Trophoblast cell (in vitro differentiated cells and primary cell): ENCODE data around the gene TRIM24.

Experiments used
- DNase-seq, 2 donors: peaks; one replicate each; pipeline ENCODE4 v3.0.0-alpha.2; 2016
- H2AFZ ChIP-seq: 2 replicates; pipeline ENCODE4 v1.6.1; 2013; ENCODE audit warnings: low read length, moderate library complexity, mild to moderate bottlenecking; ENCODE audit not compliant: insufficient read depth, poor library complexity
- H2AK5ac ChIP-seq: 2 replicates; pipeline ENCODE4 v1.6.1; 2013; ENCODE audit warnings: mild to moderate bottlenecking, low read length
- H2BK120ac ChIP-seq: 2 replicates; pipeline ENCODE4 v1.6.1; 2013; ENCODE audit warnings: low read length, mild to moderate bottlenecking, moderate library complexity; ENCODE audit not compliant: insufficient read depth, poor library complexity
- H2BK12ac ChIP-seq: 2 replicates; pipeline ENCODE4 v1.6.1; 2013; ENCODE audit warnings: mild to moderate bottlenecking, low read length, moderate library complexity
- H2BK5ac ChIP-seq: 2 replicates; pipeline ENCODE4 v1.6.1; 2013; ENCODE audit warnings: low read length, low read depth, moderate library complexity, mild to moderate bottlenecking; ENCODE audit not compliant: poor library complexity
- H3K14ac ChIP-seq: 2 replicates; pipeline ENCODE4 v1.6.1; 2013; ENCODE audit warnings: mild to moderate bottlenecking, low read length
- H3K18ac ChIP-seq: 2 replicates; pipeline ENCODE4 v1.6.1; 2013; ENCODE audit warnings: mild to moderate bottlenecking, low read length
- H3K23ac ChIP-seq: 2 replicates; pipeline ENCODE4 v1.6.1; 2013; ENCODE audit warnings: low read length
- H3K27ac ChIP-seq: 2 replicates; pipeline ENCODE4 v1.5.1; 2013; ENCODE audit warnings: low read depth, mild to moderate bottlenecking, inconsistent platforms, low read length, moderate library complexity
- H3K27me3 ChIP-seq: 2 replicates; pipeline ENCODE4 v1.6.1; 2013; ENCODE audit warnings: inconsistent platforms, mild to moderate bottlenecking, low read length, moderate library complexity; ENCODE audit not compliant: insufficient read depth
- H3K36me3 ChIP-seq, 2 experiments: 1 replicate in 1 of 2; 2 replicates in 1 of 2; pipeline ENCODE4 v1.6.1; 2013; ENCODE audit warnings: low read length in 2 of 2, mild to moderate bottlenecking in 2 of 2, moderate library complexity in 1 of 2; ENCODE audit not compliant: insufficient read depth in 2 of 2, control insufficient read depth in 1 of 2
- H3K4ac ChIP-seq: 2 replicates; pipeline ENCODE4 v1.6.1; 2013; ENCODE audit warnings: low read depth, mild to moderate bottlenecking, low read length, moderate library complexity
- H3K4me1 ChIP-seq, 2 experiments: 1 replicate in 1 of 2; 2 replicates in 1 of 2; pipeline ENCODE4 v1.6.1; 2013; ENCODE audit warnings: low read length in 2 of 2, mild to moderate bottlenecking in 2 of 2, moderate library complexity in 1 of 2; ENCODE audit not compliant: insufficient read depth in 2 of 2, control insufficient read depth in 1 of 2
- H3K4me2 ChIP-seq: 2 replicates; pipeline ENCODE4 v1.6.1; 2013; ENCODE audit warnings: inconsistent platforms, mild to moderate bottlenecking, low read length, moderate library complexity
- H3K4me3 ChIP-seq: 2 replicates; pipeline ENCODE4 v1.5.1; 2013; ENCODE audit warnings: mild to moderate bottlenecking, low read depth, low read length, inconsistent platforms
- H3K79me1 ChIP-seq: one replicate; pipeline ENCODE4 v1.6.1; 2013; ENCODE audit warnings: low read length
- H3K79me2 ChIP-seq: 2 replicates; pipeline ENCODE4 v1.6.1; 2013; ENCODE audit warnings: low read length, mild to moderate bottlenecking; ENCODE audit not compliant: control insufficient read depth, insufficient read depth, poor library complexity
- H3K9ac ChIP-seq: 2 replicates; pipeline ENCODE4 v1.6.1; 2013; ENCODE audit warnings: mild to moderate bottlenecking, low read length
- H3K9me3 ChIP-seq: 2 replicates; pipeline ENCODE4 v1.6.1; 2013; ENCODE audit warnings: low read depth, mild to moderate bottlenecking, control low read depth, inconsistent platforms, low read length; ENCODE audit not compliant: insufficient read depth
- H4K12ac ChIP-seq: 2 replicates; pipeline ENCODE4 v1.6.1; 2013; ENCODE audit warnings: low read depth, mild to moderate bottlenecking, low read length, moderate library complexity
- H4K8ac ChIP-seq: 2 replicates; pipeline ENCODE4 v1.6.1; 2013; ENCODE audit warnings: low read depth, mild to moderate bottlenecking, low read length, moderate library complexity
- H4K91ac ChIP-seq: one replicate; pipeline ENCODE4 v1.6.1; 2013; ENCODE audit warnings: low read depth, mild to moderate bottlenecking, low read length, moderate library complexity
- WGBS: extraction: QIAGEN DNeasy Blood & Tissue Kit; methylation state at CpG from one replicate; pipeline ENCODE4 v1.1.7; 2013; ENCODE audit warnings: missing lambda C conversion rate; ENCODE audit not compliant: insufficient read length, insufficient coverage; ENCODE audit errors: extremely low coverage; 5-methylcytosine and 5-hydroxymethylcytosine counted together

Gene TRIM24

GRCh38 chr7:138585283-138585993, 125.4 kb downstream of the TRIM24 start:
- H3K27me3 ChIP-seq: no peaks in the 10 kb centered on the region
- H4K8ac ChIP-seq: no peak overlapping the region
- no peak overlapping the region for H3K27ac ChIP-seq
- peaks cover 7 to 18% of the 10 kb centered on the region in 2 experiments for H3K36me3 ChIP-seq
- H3K4me2 ChIP-seq: no peak overlapping the region
- no peak overlapping the region for H3K18ac ChIP-seq
- no peak overlapping the region for H4K12ac ChIP-seq
- no peak overlapping the region for H3K4me3 ChIP-seq
- H3K9me3 ChIP-seq: no peaks in the 10 kb centered on the region
- no peak overlapping the region for H3K23ac ChIP-seq
- H3K9ac ChIP-seq: no peak overlapping the region
- H3K79me2 ChIP-seq: no peaks in the 10 kb centered on the region
- H2BK120ac ChIP-seq: no peak overlapping the region
- no peak overlapping the region for H2BK12ac ChIP-seq
- H4K91ac ChIP-seq: no peak overlapping the region
- no peak overlapping the region for H2BK5ac ChIP-seq
- no peaks in the 10 kb centered on the region for H3K79me1 ChIP-seq
- DNase-seq: no peak
- WGBS: no CpG with 5 or more reads among the region's 5 CpGs
- no peak overlapping the region for H2AFZ ChIP-seq
- H3K14ac ChIP-seq: no peak overlapping the region
- no peak overlapping the region for H3K4ac ChIP-seq
- no peaks in the 10 kb centered on the region for H3K4me1 ChIP-seq
- H2AK5ac ChIP-seq: no peak overlapping the region

GRCh38 chr7:138587485-138587884, 127.4 kb downstream of the TRIM24 start:
- Histone ChIP-seq H4K91ac (no peak overlapping the region), H3K23ac (no peak overlapping the region), H2AFZ (no peak overlapping the region), H2BK120ac (no peak overlapping the region), H3K27ac (no peak overlapping the region), H3K18ac (no peak overlapping the region), H3K4me2 (no peak overlapping the region), H2BK5ac (no peak overlapping the region), H4K8ac (no peak overlapping the region), H2AK5ac (no peak overlapping the region), H3K79me2 (no peaks in the 10 kb centered on the region), H3K4me3 (no peak overlapping the region), H3K14ac (no peak overlapping the region), H3K79me1 (no peaks in the 10 kb centered on the region), H3K36me3 (peaks cover 6 to 14% of the 10 kb centered on the region in 2 experiments), H3K4me1 (no peaks in the 10 kb centered on the region), H3K9ac (no peak overlapping the region), H3K27me3 (no peaks in the 10 kb centered on the region), H3K4ac (no peak overlapping the region), H4K12ac (no peak overlapping the region), H3K9me3 (no peaks in the 10 kb centered on the region), H2BK12ac (no peak overlapping the region)
- no peak for DNase-seq
- no CpG with 5 or more reads among the region's 4 CpGs for WGBS

- Histone ChIP-seq H4K12ac (no peak overlapping the region), H3K9ac (no peak overlapping the region), H3K4me2 (no peak overlapping the region), H3K9me3 (no peaks in the 10 kb centered on the region), H3K27ac (no peak overlapping the region), H3K4me1 (no peaks in the 10 kb centered on the region), H2BK5ac (no peak overlapping the region), H2BK120ac (no peak overlapping the region), H3K4ac (no peak overlapping the region), H2AK5ac (no peak overlapping the region), H3K4me3 (no peak overlapping the region), H4K8ac (no peak overlapping the region), H4K91ac (no peak overlapping the region), H3K14ac (no peak overlapping the region), H2AFZ (no peak overlapping the region), H3K27me3 (no peaks in the 10 kb centered on the region), H3K79me2 (no peaks in the 10 kb centered on the region), H3K23ac (no peak overlapping the region), H3K18ac (no peak overlapping the region), H2BK12ac (no peak overlapping the region), H3K36me3 (peaks cover 2 to 7% of the 10 kb centered on the region in 2 experiments), H3K79me1 (no peaks in the 10 kb centered on the region)
- DNase-seq: no peak
- WGBS: no CpG with 5 or more reads among the region's 2 CpGs
Measured at GRCh38 chr7:138588986-138589385, 128.9 kb downstream of the TRIM24 start.

- Histone ChIP-seq H3K4ac (no peak overlapping the region), H4K12ac (no peak overlapping the region), H3K14ac (no peak overlapping the region), H2AK5ac (no peak overlapping the region), H3K79me1 (no peaks in the 10 kb centered on the region), H3K9me3 (no peaks in the 10 kb centered on the region), H2BK120ac (no peak overlapping the region), H2AFZ (no peak overlapping the region), H3K27ac (no peak overlapping the region), H3K36me3 (peaks cover 2 to 5% of the 10 kb centered on the region in 2 experiments), H3K4me3 (no peak overlapping the region), H2BK12ac (no peak overlapping the region), H2BK5ac (no peak overlapping the region), H3K27me3 (no peaks in the 10 kb centered on the region), H3K18ac (no peak overlapping the region), H4K8ac (no peak overlapping the region), H3K23ac (no peak overlapping the region), H3K4me2 (no peak overlapping the region), H3K9ac (no peak overlapping the region), H3K79me2 (no peaks in the 10 kb centered on the region), H4K91ac (no peak overlapping the region), H3K4me1 (no peaks in the 10 kb centered on the region)
- no peak for DNase-seq
- no CpG with 5 or more reads among the region's 1 CpG for WGBS
Measured at GRCh38 chr7:138590154-138590553, 130.1 kb downstream of the TRIM24 start.
